ENCODE data around the gene HYI.
A peak's percentile ranks its signal among the peaks of the same experiment; 100 is the strongest.
"Not testable (repeated sequence)": the region's sequence is repeated elsewhere in the genome, so short reads cannot be mapped to it uniquely, and the experiment has no call there.

The HYI gene, protein sequence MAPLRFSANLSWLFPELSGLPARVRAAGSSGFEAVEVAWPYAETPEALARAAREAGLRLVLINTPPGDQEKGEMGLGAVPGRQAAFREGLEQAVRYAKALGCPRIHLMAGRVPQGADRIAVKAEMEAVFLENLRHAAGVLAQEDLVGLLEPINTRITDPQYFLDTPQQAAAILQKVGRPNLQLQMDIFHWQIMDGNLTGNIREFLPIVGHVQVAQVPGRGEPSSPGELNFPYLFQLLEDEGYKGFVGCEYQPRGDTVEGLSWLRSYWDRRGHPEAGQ
- 14.2 to 20.4 reads per million in 2 donors for total RNA-seq

DNA sequence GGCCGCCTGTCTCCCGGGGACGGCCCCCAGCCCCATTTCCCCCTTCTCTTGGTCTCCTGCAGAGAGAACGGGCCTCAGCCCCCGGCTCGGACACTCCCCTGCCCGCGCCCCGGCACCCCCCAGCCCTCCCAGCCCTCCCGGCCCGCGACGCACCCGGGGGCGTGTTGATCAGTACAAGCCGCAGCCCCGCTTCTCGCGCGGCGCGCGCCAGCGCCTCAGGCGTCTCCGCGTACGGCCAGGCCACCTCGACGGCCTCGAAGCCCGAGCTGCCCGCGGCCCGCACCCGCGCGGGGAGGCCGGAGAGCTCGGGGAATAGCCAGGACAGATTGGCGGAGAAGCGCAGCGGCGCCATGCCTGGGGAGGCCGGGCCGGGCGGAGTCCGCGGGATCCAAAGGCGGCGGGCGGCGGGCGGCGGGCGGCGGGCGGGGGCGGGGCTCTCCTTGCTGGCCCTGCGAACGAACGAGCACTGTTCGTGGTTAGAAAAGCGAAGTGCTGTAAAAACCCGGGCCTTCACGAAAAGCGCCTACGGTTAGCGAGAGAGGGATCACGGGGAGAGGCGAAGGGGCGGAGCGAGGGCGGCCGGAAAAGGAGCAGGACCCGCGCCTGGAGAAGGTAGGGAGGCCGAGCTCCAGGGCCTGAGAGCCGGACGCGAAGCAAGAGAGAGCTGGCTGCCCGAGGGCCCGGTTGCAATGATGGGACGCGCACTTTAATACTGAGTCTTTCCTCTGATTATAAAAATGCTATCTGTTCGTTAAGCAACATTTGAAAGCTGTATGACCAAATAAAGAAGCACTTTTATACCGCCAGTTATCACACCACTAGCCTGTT, at the start of gene HYI:
HYI (minus strand) TSS at position 490 of the 828 bp plus-strand sequence; CDS start at position 352, 138 bp downstream.
- DNase-seq, result peak; percentile 50

DNA sequence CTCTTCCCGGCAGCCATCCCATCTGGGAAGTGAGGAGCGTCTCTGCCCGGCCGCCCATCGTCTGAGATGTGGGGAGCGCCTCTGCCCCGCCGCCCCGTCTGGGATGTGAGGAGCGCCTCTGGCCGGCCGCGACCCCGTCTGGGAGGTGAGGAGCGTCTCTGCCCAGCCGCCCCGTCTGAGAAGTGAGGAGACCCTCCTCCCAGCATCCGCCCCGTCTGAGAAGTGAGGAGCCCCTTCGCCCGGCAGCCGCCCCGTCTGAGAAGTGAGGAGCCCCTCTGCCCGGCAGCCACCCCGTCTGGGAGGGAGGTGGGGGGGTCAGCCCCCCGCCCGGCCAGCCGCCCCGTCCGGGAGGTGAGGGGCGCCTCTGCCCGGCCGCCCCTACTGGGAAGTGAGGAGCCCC, 48.1 kb upstream of the HYI start:
- not testable (repeated sequence) for DNase-seq

DNA sequence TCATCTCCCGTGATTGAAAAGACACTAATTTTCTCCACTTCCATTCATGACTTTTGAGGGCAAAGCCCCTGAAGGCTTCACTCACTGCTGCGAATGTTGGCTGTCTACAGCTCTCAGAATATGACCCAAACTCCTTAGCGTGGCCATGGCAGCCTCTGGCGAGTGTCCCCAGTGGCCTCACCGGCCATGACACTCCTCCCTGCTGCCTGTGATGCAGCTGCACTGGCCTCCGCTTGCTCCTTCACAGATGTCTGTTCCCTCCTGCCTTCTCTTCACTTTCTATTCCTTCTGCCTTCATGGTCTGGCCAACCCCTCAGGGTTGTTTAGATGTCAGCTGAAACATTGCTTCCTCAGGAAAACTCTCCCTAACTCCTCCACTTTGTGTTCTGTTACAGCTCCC, 46.2 kb upstream of the HYI start:
- DNase-seq, result no peak

DNA sequence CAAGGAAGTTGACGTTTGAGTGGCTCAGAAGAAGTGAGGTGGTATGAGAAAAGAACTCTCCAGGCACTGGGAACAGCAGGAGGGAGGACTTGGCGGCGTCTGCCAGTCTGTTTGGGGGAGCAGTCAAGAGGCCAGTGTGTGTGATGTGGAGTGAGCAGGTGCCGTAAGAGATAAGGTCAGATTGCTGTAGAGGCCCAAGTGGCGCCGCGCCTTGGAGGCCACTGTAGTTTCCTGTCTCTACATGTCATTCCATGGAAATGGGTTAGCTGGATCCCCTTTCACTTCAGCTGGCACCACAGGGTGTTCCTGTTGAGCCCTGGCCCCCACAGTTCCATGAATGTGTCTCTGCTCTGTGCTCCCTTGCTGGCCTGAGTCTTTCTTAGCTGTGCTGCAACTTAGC, 41.5 kb upstream of the HYI start:
- no peak for DNase-seq

DNA sequence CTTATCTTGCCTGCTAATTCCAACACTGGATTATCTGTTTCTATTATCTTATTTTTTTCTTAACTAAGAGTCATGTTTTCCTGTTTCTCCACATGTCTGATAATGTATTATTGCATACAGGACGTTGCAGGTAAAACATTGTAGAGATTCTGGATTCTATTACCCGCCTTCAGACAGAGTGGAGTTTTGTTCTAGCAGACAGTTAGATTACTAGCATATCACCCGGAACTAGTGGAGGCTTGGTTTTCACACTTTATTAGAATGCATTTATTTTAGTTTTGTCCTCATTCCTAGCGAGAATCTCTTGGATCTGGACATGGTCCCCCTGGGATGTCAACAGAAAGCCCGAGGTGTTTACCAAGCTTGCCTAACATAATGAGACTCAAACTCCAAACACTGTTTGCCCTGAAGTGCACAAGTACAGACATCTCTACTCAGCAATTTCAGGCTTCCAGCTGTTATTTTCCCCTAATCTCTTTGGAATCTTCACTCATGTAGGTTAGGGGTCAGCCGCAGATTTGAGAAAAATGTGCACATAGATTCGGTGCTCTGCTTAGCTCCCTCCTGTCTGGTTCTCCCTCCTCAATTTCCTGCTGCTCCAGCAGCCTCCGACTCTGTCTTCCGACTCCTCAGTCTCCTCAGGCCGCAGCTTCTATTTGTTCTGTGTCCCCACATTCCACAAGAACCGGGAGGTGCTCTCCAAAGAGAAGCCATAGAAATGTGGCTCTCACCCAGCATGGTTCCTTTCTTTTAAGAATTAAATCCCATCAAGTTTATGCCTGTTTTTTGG, 40.1 kb upstream of the HYI start:
- DNase-seq, result no peak

DNA sequence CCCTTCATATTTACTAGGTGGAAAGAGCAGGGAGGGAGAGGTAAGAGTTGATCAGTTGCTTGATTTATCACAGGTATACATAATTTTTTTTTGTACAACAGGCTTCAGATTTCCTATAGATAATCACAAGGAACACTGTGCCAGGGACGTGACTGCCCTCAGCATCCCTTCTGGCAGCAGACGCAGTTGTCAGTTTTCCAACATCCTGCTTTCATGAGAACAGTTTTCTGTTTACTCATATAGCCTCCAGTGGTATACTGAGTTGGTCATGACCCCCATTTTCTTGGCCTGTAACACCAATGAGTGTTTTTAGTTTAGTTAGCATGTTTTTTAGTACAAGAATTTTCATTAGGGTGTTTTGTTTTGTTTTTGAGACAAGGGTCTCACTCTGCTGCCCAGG, 39.1 kb upstream of the HYI start:
- no peak for DNase-seq

DNA sequence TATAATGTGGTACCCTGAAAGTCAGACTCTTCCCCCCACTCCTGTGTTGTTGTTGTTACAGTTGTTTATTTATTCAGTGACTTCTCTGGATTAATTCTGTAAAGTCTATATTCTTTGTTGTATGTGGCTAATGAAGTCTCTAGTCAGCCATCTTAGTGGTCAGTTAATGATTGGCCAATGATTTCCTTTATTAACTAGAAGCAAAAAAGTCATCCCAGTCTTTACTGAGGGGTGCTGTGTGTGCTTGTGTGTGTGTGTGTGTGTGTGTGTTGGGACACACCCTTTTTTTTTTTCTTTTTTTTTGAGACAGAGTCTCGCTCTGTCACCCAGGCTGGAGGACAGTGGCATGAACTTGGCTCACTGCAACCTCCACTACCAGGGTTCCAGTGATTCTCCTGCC, 37.3 kb upstream of the HYI start:
- no peak for DNase-seq

DNA sequence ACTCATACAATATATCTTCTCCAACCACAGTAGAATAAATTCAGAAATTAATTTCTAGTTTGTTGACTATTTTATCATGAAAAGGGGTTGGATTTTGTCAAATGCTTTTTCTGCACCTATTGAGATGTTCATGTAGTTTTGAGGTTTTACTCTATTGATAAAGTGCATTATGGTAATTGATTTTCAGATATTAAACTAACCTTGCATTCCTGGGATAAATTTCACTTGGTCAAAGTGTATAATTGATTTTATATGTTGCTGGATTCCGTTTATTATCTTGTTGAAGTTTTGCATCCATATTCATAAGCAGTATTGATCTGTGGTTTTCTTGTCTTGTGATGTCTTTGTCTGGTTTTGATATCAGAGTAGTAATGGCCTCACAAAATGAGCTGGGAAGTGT, 34.4 kb upstream of the HYI start:
- DNase-seq, result no peak

DNA sequence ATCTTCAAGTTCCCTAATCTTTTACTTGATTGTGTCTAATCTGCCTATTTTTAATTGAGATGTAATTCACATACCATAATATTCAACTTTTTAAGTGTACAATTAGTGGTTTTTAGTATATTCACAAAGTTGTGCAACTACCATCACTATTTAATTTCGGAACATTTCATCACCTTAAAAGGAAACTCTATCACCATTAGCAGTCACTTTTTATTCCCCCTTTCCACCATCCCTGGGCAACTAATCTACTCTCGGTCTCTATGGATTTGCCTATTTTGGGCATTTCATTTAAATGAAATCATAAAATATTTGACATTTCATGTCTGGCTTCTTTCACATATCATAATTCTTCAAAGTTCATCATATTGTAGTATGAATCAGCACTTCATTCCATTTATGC, 30.6 kb upstream of the HYI start:
- no peak for DNase-seq

DNA sequence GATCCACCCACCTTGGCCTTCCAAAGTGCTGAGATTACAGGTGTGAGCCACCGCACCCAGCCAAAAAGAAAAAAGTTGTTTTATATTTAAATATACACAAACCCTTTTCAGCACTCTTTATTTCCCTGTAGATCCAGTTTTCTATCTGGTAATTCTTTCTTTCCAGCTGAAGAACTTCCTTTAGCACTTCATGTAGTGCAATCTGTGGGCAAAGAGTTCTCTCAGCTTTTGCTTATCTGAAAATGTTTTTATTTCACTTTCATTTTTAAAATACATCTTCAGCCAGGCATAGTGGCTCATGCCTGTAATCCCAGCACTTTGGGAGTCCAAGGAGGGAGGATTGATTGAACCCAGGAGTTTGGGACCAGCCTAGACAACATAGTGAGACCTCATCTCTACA, 28.5 kb upstream of the HYI start:
- no peak for DNase-seq

DNA sequence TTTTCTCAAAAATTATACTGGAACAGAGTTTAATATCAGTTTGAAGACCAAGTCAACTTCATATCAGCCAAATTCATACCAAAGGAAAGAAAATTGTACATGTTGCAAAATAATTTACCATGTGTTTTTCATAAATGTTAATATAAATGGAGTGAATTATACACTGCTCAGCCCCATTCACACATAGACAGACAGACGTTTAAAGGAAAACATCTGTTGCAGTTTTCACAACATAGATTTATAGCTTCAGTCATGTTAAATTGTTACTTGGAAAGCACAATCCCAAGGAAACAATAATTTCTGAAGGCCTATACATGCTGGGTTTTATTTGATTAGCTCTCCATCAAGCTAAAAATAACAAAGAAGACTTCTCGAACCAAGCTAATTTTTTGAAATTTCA, 27.8 kb upstream of the HYI start:
- DNase-seq, result no peak

DNA sequence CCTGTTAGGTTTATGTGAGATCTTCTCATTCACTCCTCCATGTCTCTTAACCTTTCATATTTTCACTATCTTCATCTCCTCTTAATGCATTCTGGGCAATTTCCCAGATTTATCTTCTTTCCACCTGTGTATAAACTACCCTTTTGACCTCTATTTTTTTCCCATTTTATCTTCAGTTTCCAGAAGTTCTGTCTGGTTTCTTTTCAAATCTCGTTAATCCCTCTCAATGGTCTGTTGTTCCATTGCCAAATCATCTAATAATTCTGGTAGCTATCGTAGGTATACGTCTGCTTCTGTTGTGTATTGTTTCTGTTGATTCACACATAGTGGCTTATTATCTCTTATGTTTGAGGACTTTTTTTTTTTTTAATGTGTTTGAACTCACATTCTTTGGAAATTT, 25.7 kb upstream of the HYI start:
- DNase-seq, result no peak

DNA sequence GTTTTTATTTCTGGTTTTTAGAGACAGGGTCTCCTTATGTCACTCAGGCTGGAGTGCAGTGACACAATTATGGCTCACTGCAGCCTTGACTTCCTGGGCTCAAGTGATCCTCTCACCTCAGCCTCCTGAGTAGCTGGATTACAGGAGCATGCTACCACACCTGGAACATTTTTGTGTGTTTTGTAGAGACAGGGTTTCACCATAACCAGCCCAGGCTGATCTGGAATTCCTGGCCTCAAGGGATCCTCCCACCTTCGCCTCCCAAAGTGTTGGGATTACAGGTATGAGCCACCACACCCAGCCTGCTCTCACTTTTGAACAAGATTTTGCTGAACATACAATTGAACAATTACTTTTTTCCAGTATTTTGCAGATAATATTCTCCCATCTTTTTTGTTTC, 24.0 kb upstream of the HYI start:
- no peak for DNase-seq

DNA sequence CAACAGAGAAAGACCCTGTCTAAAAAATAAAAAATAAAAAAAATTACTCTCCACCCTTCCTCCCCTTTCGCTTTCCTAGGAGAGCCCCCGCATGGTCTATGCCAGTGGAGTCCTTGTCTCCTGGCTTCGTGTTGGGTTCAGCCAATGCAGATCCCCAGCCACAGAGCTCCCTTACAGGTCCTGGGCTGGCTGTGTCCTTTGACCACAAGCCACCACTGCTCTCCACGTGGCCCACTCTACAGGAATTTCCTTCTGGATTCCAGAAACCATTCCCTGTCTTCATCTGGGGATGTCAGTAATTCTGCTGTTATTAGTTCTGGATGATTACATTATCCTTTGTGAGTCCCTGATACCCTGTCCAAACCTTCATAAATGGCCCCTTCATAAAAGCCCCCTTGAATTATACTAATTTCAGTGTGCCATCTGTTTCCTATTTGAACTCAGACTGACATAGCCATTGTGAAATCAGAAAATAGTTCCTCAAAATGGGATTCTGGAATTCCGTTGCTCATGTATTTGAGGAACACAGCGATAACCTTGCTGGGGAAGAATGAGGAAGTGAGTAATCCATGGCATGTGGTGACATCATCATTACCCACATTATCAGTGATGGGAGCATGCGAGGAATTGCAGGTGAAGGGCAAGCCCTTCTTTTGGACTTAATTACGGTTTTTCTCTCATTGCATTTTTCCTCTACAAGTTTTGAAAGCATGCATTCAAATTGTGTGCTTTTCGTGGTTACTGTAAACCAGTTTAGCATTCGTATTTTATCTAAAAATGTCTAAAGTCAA, 22.1 kb upstream of the HYI start:
- DNase-seq, result not testable (repeated sequence)

DNA sequence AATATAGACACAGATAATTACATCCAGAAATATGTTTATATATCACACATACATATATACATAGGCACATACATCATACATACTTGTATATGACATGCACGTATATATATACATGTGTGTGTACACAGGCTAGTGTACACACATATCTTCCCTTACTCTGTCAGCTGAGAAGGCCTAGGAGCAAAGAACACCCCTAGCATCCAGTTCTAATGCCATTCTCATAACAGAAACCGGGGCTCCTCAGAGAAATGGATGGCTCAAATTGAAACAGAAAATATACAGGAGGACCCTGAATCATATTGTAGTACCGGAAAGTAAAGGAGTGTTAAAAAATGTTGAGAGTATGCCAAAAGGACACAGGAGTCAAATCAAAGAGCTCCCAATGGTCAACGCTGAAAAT, 19.7 kb upstream of the HYI start:
- no peak for DNase-seq

DNA sequence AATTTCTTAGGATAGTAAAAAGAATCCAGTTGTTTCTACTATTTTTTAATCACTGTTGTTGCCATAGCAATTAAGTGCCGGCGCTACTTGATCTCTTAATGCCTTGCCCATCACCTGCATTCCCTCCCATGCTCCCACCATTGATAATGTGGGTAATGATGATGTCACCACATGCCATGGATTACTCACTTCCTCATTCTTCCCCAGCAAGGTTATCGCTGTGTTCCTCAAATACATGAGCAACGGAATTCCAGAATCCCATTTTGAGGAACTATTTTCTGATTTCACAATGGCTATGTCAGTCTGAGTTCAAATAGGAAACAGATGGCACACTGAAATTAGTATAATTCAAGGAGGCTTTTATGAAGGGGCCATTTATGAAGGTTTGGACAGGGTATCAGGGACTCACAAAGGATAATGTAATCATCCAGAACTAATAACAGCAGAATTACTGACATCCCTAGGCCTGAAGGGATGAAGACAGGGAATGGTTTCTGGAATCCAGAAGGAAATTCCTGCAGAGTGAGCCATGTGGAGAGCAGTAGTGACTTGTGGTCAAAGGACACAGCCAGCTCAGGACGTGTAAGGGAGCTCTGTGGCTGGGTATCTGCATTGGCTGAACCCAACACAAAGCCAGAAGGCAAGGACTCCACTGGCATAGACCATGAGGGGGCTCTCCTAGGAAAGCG, 18.9 kb upstream of the HYI start:
- not testable (repeated sequence) for DNase-seq

DNA sequence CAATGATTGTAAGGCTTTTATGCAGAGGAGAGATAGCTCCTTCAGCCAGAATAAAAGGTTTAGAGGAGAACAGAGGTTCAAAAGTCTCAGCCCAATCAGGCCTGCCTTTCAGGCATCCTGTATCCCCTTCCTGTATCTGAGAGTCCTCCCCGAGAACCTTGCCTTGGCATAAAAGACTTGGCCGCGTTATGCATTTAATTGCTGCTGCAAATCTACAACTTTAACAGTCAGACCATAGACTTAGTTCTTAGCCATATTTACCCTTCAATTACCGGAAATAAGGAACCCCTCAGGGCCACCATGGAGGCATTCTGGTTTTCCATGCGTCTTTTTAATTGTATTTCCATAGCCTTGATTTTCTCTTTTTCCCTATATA, 18.3 kb upstream of the HYI start:
- DNase-seq, result no peak

DNA sequence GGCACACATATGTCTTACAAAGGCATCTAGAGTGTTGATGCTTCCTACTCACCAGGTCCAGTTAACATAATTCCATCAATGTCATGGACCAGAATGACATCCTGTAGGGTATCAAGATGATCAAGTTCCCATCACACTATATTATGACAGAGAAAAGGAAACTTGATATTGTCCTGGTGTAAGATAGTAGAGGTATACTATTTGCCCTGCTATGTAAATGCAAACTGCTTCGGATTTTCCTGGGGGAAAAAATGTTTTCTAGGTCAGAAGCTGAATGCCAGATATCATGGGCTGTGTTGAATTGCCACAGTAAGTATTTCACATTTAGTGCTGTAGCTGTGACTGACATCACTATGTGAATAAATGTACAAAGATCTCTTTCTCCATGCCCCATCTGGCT, 16.2 kb upstream of the HYI start:
- no peak for DNase-seq

DNA sequence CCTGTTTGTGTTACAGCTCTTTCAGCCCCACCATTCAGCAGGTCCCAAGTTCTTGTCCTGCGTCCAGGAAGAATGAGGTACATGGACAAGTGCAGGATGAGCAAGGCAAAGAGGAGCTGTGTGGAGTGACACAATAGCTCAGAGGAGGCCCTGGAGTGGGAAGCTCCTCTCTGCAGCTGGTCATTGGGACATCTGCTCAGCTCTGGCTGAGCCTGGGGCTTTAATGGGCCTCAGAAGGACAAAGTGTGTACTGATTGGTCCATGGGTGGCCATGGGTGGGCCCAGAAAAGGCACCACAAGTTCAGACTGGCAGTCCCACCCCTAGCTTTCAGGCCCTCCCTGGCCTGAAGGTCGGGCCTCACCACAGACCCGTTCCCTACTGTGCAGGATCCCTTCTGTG, 14.7 kb upstream of the HYI start:
- no peak for DNase-seq

DNA sequence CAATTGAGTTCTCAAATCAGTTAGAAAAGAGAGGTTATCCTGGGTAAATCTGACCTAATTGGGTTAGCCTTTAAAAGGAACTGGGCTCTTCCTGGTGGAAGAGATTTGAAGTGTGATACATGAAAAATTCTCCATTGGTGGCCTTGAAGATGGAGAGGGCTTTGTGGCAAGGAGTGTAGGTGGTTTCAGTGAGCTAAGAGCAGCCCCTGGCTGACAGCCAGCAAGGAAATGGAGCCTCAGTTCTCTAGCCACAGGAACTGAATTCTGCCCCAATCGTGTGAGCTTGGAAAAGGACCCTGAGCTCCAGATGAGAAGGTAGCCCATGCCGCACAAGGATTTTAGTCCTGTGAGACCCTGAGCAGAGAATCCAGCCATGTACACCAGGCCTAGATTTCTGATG, 12.7 kb upstream of the HYI start:
- no peak for DNase-seq

DNA sequence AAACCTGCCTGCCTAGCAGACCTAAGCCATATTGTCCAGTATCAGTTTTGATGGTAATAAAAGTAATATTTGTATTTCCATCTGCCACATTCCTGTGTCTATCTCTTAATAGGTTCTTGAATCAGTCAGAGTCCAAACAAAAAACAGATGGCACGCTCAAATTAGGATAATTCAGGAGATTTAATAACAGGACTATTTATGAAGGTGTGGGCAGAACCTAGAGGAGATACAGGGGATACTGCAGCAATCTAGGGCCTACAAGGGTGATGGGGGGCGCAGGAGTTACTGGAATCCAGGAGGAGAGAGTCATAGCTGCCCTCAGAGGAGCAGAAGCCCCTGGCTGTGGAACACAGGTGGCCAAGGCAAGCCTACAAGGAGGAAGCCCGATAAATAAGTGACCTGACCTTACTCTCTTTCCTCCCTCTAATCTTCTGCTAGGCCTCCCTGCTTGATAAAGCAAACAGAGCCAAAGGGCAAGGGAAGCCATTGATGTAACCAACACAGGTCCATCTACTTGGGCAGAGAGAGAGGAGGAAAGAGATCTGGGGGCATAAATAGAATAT, 11.9 kb upstream of the HYI start:
- DNase-seq, result no peak
